WTC11 (cell line): ENCODE measurements around the gene NEDD4L. TPM values are rescaled to one million over a fixed set of nuclear protein-coding genes. Genes with fewer than 3 reads are reported as not detected.

Experiments
- ATAC-seq: fragments of 200-7000 bp; cut with Tn5 transposase; 2 replicates; pipeline ENCODE4 v1.10.0; 2021; ENCODE audit warnings: mild to moderate bottlenecking, moderate library complexity
- CTCF ChIA-PET: fragments of 300-600 bp; sonication (Branson Sonifier 250); formaldehyde crosslinking; loops from one replicate; lab custom pipeline; 2021; ENCODE audit warnings: antibody characterized with exemption; lab: Charles Lee
- POLR2A ChIA-PET: fragments of 350-600 bp; sonication (Branson Sonifier 250); formaldehyde crosslinking; loops from one replicate; lab custom pipeline; 2021; ENCODE audit warnings: antibody characterized with exemption; lab: Charles Lee
- DNase-seq: peaks from one replicate; pipeline ENCODE4 v3.0.0; 2021; ENCODE audit warnings: low spot score
- H3K27ac Mint-ChIP-seq: 2 replicates; pipeline ENCODE4 v1.8.0; 2021; ENCODE audit warnings: mixed read lengths
- H3K27me3 Mint-ChIP-seq: 2 replicates; pipeline ENCODE4 v1.8.0; 2021; ENCODE audit warnings: low read depth, mild to moderate bottlenecking, moderate library complexity, mixed read lengths
- H3K36me3 Mint-ChIP-seq: 2 replicates; pipeline ENCODE4 v1.8.0; 2021; ENCODE audit warnings: mixed read lengths
- H3K4me1 Mint-ChIP-seq: 2 replicates; pipeline ENCODE4 v1.8.0; 2022; ENCODE audit warnings: mixed read lengths
- H3K4me3 Mint-ChIP-seq: 2 replicates; pipeline ENCODE4 v1.8.0; 2021; ENCODE audit warnings: mild to moderate bottlenecking, moderate library complexity, mixed read lengths
- H3K9me3 Mint-ChIP-seq: 2 replicates; pipeline ENCODE4 v1.8.0; 2021; ENCODE audit warnings: mixed read lengths
- CBFB ChIP-seq: sonication (generic); formaldehyde crosslinking; IDR thresholded peaks from 2 replicates; pipeline ENCODE4 v1.8.1; 2022; ENCODE audit warnings: mild to moderate bottlenecking, low read depth, missing genetic modification reagents
- CREB1 ChIP-seq: sonication (generic); formaldehyde crosslinking; IDR thresholded peaks from 2 replicates; pipeline ENCODE4 v1.8.0; 2023; ENCODE audit warnings: mild to moderate bottlenecking, missing genetic modification reagents
- CREM ChIP-seq: sonication (generic); formaldehyde crosslinking; IDR thresholded peaks from 2 replicates; pipeline ENCODE4 v1.8.1; 2022; ENCODE audit warnings: mild to moderate bottlenecking, missing genetic modification reagents, moderate library complexity
- ELF4 ChIP-seq: sonication (generic); formaldehyde crosslinking; IDR thresholded peaks from 2 replicates; pipeline ENCODE4 v1.8.1; 2022; ENCODE audit warnings: low read depth, mild to moderate bottlenecking, moderate library complexity, missing genetic modification reagents
- ERG ChIP-seq: fragments of 250-450 bp; sonication (Bioruptor Pico); IDR thresholded peaks from 2 replicates; pipeline ENCODE4 v1.8.0; 2021; ENCODE audit warnings: mild to moderate bottlenecking
- FOXJ3 ChIP-seq: sonication (generic); formaldehyde crosslinking; IDR thresholded peaks from 2 replicates; pipeline ENCODE4 v1.9.0; 2021; ENCODE audit warnings: missing genetic modification reagents, mild to moderate bottlenecking, borderline replicate concordance
- IRF1 ChIP-seq: sonication (generic); formaldehyde crosslinking; IDR thresholded peaks from 2 replicates; pipeline ENCODE4 v1.8.0; 2023; ENCODE audit warnings: missing genetic modification reagents
- KAT7 ChIP-seq: sonication (generic); formaldehyde crosslinking; IDR thresholded peaks from 2 replicates; pipeline ENCODE4 v1.8.1; 2023; ENCODE audit warnings: missing genetic modification reagents, mild to moderate bottlenecking, borderline replicate concordance
- MAX ChIP-seq: sonication (generic); formaldehyde crosslinking; IDR thresholded peaks from 2 replicates; pipeline ENCODE4 v1.8.0; 2022; ENCODE audit warnings: mild to moderate bottlenecking, missing genetic modification reagents
- NFATC4 ChIP-seq: fragments of 250-450 bp; sonication (Bioruptor Pico); IDR thresholded peaks from 2 replicates; pipeline ENCODE4 v1.9.0; 2021; ENCODE audit warnings: mild to moderate bottlenecking
- OVOL2 ChIP-seq: fragments of 250-450 bp; sonication (Bioruptor Pico); IDR thresholded peaks from 2 replicates; pipeline ENCODE4 v1.9.0; 2021; ENCODE audit warnings: mild to moderate bottlenecking, borderline replicate concordance
- RELA ChIP-seq: sonication (generic); formaldehyde crosslinking; IDR thresholded peaks from 2 replicates; pipeline ENCODE4 v1.8.1; 2022; ENCODE audit warnings: missing genetic modification reagents, mild to moderate bottlenecking, borderline replicate concordance
- RORB ChIP-seq: fragments of 250-450 bp; sonication (Bioruptor Pico); IDR thresholded peaks from 2 replicates; pipeline ENCODE4 v1.9.0; 2021; ENCODE audit warnings: mild to moderate bottlenecking
- SMAD3 ChIP-seq: sonication (generic); formaldehyde crosslinking; IDR thresholded peaks from 2 replicates; pipeline ENCODE4 v1.8.0; 2022; ENCODE audit warnings: missing genetic modification reagents, mild to moderate bottlenecking, borderline replicate concordance
- SMAD4 ChIP-seq: sonication (generic); formaldehyde crosslinking; IDR thresholded peaks from 2 replicates; pipeline ENCODE4 v1.8.0; 2022; ENCODE audit warnings: mild to moderate bottlenecking, missing genetic modification reagents
- ZMAT4 ChIP-seq: fragments of 250-450 bp; sonication (Bioruptor Pico); IDR thresholded peaks from 2 replicates; pipeline ENCODE4 v1.9.0; 2021; ENCODE audit warnings: mild to moderate bottlenecking
- ZNF232 ChIP-seq: sonication (generic); formaldehyde crosslinking; IDR thresholded peaks from 2 replicates; pipeline ENCODE4 v1.8.0; 2022; ENCODE audit warnings: mild to moderate bottlenecking, missing genetic modification reagents
- ZNF671 ChIP-seq: fragments of 250-450 bp; sonication (Bioruptor Pico); IDR thresholded peaks from 2 replicates; pipeline ENCODE4 v1.8.0; 2021; ENCODE audit warnings: mild to moderate bottlenecking
- total RNA-seq: library from RNA; stranded (reverse); gene quantifications from 3 replicates; pipeline ENCODE4 v1.2.3, GENCODE V29; 2021
- TF ChIP-seq, protein P1 (sequence below): sonication (generic); formaldehyde crosslinking; IDR thresholded peaks from 2 replicates; pipeline ENCODE4 v1.8.0; 2023; ENCODE audit warnings: missing genetic modification reagents, mild to moderate bottlenecking, borderline replicate concordance
- TF ChIP-seq, protein P2 (sequence below): sonication (generic); formaldehyde crosslinking; IDR thresholded peaks from 2 replicates; pipeline ENCODE4 v1.8.1; 2023; ENCODE audit warnings: mild to moderate bottlenecking, missing genetic modification reagents, moderate library complexity
- TF ChIP-seq, protein P3 (sequence below): sonication (generic); formaldehyde crosslinking; IDR thresholded peaks from 2 replicates; pipeline ENCODE4 v1.8.1; 2023; ENCODE audit warnings: mild to moderate bottlenecking, missing genetic modification reagents

NEDD4L gene
- total RNA-seq, 1 experiment from 2014 or later = 88.0 TPM

DNA sequence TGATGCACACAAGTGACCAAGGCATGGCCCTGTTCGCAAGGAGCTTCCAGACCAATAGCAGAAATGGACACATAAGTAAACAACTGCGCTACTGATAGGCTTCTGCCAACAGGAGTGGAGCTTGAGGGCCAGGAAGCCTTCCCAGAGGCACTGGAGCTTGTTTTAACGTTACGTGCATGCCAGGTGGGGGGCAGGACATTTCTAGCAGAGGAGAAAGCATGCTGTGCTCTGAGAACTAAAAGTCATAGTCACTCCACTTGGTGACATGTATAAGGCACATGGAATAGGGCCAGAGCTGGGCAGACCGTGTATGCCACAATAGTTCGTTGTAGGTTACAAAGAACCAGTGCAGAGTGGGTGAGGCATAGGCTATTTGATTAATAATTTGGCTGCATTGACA is 184.2 kb downstream of the NEDD4L start:
- ChIA-PET CTCF (interaction anchor here (0.9 to 4.9 kb wide), 4 partner anchors 33 to 184 kb away, joined by 3 to 19 read pairs (median 3); partner anchors contain the start of gene NEDD4L), POLR2A (no interaction called here)
- peaks cover 1% of the 10 kb centered on the region; the same call in 1 of the 2 replicates for H3K9me3 Mint-ChIP-seq
- TF ChIP-seq IRF1 = no peak
- no peak for TF ChIP-seq OVOL2 (CRISPR knock-in tag)
- no peak for TF ChIP-seq FOXJ3 (CRISPR knock-in tag)
- no peak for TF ChIP-seq KAT7 (CRISPR knock-in tag)
- TF ChIP-seq, protein P1, sequence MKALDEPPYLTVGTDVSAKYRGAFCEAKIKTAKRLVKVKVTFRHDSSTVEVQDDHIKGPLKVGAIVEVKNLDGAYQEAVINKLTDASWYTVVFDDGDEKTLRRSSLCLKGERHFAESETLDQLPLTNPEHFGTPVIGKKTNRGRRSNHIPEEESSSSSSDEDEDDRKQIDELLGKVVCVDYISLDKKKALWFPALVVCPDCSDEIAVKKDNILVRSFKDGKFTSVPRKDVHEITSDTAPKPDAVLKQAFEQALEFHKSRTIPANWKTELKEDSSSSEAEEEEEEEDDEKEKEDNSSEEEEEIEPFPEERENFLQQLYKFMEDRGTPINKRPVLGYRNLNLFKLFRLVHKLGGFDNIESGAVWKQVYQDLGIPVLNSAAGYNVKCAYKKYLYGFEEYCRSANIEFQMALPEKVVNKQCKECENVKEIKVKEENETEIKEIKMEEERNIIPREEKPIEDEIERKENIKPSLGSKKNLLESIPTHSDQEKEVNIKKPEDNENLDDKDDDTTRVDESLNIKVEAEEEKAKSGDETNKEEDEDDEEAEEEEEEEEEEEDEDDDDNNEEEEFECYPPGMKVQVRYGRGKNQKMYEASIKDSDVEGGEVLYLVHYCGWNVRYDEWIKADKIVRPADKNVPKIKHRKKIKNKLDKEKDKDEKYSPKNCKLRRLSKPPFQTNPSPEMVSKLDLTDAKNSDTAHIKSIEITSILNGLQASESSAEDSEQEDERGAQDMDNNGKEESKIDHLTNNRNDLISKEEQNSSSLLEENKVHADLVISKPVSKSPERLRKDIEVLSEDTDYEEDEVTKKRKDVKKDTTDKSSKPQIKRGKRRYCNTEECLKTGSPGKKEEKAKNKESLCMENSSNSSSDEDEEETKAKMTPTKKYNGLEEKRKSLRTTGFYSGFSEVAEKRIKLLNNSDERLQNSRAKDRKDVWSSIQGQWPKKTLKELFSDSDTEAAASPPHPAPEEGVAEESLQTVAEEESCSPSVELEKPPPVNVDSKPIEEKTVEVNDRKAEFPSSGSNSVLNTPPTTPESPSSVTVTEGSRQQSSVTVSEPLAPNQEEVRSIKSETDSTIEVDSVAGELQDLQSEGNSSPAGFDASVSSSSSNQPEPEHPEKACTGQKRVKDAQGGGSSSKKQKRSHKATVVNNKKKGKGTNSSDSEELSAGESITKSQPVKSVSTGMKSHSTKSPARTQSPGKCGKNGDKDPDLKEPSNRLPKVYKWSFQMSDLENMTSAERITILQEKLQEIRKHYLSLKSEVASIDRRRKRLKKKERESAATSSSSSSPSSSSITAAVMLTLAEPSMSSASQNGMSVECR (CRISPR knock-in tag) = no peak
- TF ChIP-seq SMAD4 = no peak
- TF ChIP-seq, protein P2, sequence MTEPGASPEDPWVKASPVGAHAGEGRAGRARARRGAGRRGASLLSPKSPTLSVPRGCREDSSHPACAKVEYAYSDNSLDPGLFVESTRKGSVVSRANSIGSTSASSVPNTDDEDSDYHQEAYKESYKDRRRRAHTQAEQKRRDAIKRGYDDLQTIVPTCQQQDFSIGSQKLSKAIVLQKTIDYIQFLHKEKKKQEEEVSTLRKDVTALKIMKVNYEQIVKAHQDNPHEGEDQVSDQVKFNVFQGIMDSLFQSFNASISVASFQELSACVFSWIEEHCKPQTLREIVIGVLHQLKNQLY = no peak
- no peak for TF ChIP-seq ZNF232 (CRISPR knock-in tag)
- no peak for TF ChIP-seq MAX
- TF ChIP-seq NFATC4 = no peak
- no peak for TF ChIP-seq SMAD3 (CRISPR knock-in tag)
- no peak for TF ChIP-seq RELA (CRISPR knock-in tag)
- no peak for TF ChIP-seq CREM
- H3K36me3 Mint-ChIP-seq = peaks cover 3% of the 10 kb centered on the region
- H3K4me3 Mint-ChIP-seq = no peak overlapping the region
- H3K4me1 Mint-ChIP-seq = peaks cover 89% of the 10 kb centered on the region
- no peaks in the 10 kb centered on the region for H3K27me3 Mint-ChIP-seq
- H3K27ac Mint-ChIP-seq = peak overlapping the region; percentile 69; the same call in 1 of the 2 replicates
- ATAC-seq = no peak
- no peak for DNase-seq

- peaks cover 5% of the 10 kb centered on the region; the same call in 1 of the 2 replicates for H3K9me3 Mint-ChIP-seq
- CTCF ChIA-PET = interaction anchor here (0.9 to 4.9 kb wide), 4 partner anchors 34 to 185 kb away, joined by 3 to 19 read pairs (median 3); partner anchors contain the start of gene NEDD4L
- H3K27ac Mint-ChIP-seq = peak overlapping the region; percentile 69
- ATAC-seq = peak; percentile 81
- H3K4me3 Mint-ChIP-seq = no peak overlapping the region
- no peaks in the 10 kb centered on the region for H3K27me3 Mint-ChIP-seq
- POLR2A ChIA-PET = no interaction called here
- peaks cover 3% of the 10 kb centered on the region for H3K36me3 Mint-ChIP-seq
- no peak for TF ChIP-seq ELF4 (CRISPR knock-in tag)
- TF ChIP-seq ZNF671 (CRISPR knock-in tag) = no peak
- TF ChIP-seq CREB1 (CRISPR knock-in tag) = 0 out of 2 replicates have a peak, but pooled peaks have one; percentile 20
- peaks cover 83% of the 10 kb centered on the region for H3K4me1 Mint-ChIP-seq
- peak; percentile 34 for DNase-seq
Measured at GRCh38 chr18:58228762-58229161, 184.7 kb downstream of the NEDD4L start.

GRCh38 chr18:58229162-58229561 is 185.1 kb downstream of the NEDD4L start:
- Mint-ChIP-seq H3K4me1 (peaks cover 79% of the 10 kb centered on the region), H3K27me3 (no peaks in the 10 kb centered on the region), H3K27ac (peak overlapping the region; percentile 69), H3K36me3 (peaks cover 3% of the 10 kb centered on the region), H3K9me3 (peaks cover 5% of the 10 kb centered on the region; the same call in 1 of the 2 replicates), H3K4me3 (no peak overlapping the region)
- DNase-seq (no peak), ATAC-seq (no peak; the same call in 1 of the 2 replicates)
- ChIA-PET POLR2A (no interaction called here), CTCF (interaction anchor here (0.9 to 4.9 kb wide), 4 partner anchors 34 to 185 kb away, joined by 3 to 19 read pairs (median 3); partner anchors contain the start of gene NEDD4L)
- TF ChIP-seq IRF1 (no peak), FOXJ3 (CRISPR knock-in tag) (no peak), ELF4 (CRISPR knock-in tag) (no peak), ZNF671 (CRISPR knock-in tag) (no peak), ERG (CRISPR knock-in tag) (no peak), ZMAT4 (CRISPR knock-in tag) (no peak), RORB (no peak), CBFB (CRISPR knock-in tag) (no peak), MAX (no peak), CREB1 (CRISPR knock-in tag) (no peak), NFATC4 (no peak)
- TF ChIP-seq, protein P3, sequence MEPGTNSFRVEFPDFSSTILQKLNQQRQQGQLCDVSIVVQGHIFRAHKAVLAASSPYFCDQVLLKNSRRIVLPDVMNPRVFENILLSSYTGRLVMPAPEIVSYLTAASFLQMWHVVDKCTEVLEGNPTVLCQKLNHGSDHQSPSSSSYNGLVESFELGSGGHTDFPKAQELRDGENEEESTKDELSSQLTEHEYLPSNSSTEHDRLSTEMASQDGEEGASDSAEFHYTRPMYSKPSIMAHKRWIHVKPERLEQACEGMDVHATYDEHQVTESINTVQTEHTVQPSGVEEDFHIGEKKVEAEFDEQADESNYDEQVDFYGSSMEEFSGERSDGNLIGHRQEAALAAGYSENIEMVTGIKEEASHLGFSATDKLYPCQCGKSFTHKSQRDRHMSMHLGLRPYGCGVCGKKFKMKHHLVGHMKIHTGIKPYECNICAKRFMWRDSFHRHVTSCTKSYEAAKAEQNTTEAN (CRISPR knock-in tag) = no peak
